ENCODE data around the gene SH3BP4. TPM values are rescaled to one million over a fixed set of nuclear protein-coding genes. Genes with fewer than 3 reads are reported as not detected.

Gene SH3BP4
- total and polyA plus RNA-seq, 2 experiments from 2014 or later, result 59.3 to 100 TPM

DNA sequence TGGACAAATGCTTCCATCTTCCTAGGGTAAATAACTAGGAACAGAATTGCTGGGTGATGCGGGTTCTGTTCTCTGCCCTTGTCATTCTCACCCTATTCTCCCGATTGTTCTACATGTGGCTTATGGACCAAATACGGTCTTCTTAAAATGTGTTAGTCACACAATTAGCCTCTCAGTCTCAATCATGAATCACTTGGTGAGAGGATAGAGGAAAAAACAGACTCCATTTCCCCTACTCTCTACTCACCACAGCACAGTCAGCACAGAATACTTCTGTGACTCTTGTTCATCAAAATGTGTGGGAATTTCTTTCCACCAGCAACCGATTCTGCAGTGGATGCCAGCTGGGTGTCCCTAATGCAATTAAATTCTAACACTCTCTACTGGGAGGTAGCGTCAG is 125.2 kb downstream of the SH3BP4 start:
- WGBS, 2 experiments (ENCODE audit: low coverage in 1 of 2, low lambda C conversion rate in 2 of 2, missing lambda C conversion rate in 2 of 2), result 39 to 40% methylated on average over 5 of the region's 5 CpGs
- Histone ChIP-seq H3F3A (ENCODE audit: insufficient read depth) (peaks cover 29% of the 10 kb centered on the region), H3K9ac (no peak overlapping the region), H3K9me3 (ENCODE audit: low read depth) (no peaks in the 10 kb centered on the region), H3K9me2 (ENCODE audit: insufficient read depth) (no peaks in the 10 kb centered on the region), H3K36me3 (ENCODE audit: low read depth) (no peaks in the 10 kb centered on the region), H2AFZ (peak overlapping the region; percentile 19; the same call in 1 of the 2 replicates), H3K4me2 (ENCODE audit: unreplicated experiment) (no peak overlapping the region), H3K4me3 (no peak overlapping the region), H4K20me1 (ENCODE audit: insufficient read depth) (no peaks in the 10 kb centered on the region), H3K27me3 (replicated peaks; ENCODE audit: insufficient read depth) (no peaks in the 10 kb centered on the region), H3K79me2 (ENCODE audit: insufficient read depth) (no peaks in the 10 kb centered on the region), H3K27ac (peak overlapping the region; percentile 24; the same call in 1 of the 2 replicates), H3K4me1 (ENCODE audit: insufficient read depth) (peaks cover 24% of the 10 kb centered on the region)
- no peak for TF ChIP-seq EZH2 (IDR thresholded peaks at IDR 0.05; ENCODE audit: insufficient read depth, poor library complexity, severe bottlenecking)
- TF ChIP-seq EZH2phosphoT487 (IDR thresholded peaks at IDR 0.05; ENCODE audit: insufficient read depth, low read depth), result no peak
- in situ Hi-C loops (cut with MboI), result no loop called here
- DNase-seq, result peak; percentile 83

DNA sequence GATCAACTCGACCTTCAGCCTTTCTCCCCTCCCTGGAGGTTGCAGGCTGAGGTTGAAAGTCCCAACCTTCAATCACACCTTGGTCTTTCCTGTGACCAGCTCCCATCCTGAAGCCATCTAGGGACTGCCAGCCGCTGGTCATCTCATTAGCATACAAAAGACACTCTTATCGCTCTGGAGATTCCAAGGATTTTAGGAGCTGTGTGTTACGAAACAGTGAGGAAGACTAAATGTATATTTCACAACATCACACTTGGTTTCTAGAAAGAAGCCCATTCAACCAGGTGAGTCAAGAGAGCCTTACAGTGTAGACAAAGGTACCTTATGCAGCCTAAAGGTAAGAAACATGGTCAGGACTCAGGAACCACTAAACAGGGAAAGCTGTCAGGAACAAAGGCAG is 126.4 kb downstream of the SH3BP4 start:
- in situ Hi-C loops (cut with MboI), result no loop called here
- Histone ChIP-seq H3K79me2 (ENCODE audit: insufficient read depth) (no peaks in the 10 kb centered on the region), H4K20me1 (ENCODE audit: insufficient read depth) (no peaks in the 10 kb centered on the region), H3K27me3 (replicated peaks; ENCODE audit: insufficient read depth) (no peaks in the 10 kb centered on the region), H3K4me3 (no peak overlapping the region), H3K36me3 (ENCODE audit: low read depth) (no peaks in the 10 kb centered on the region), H3K4me1 (ENCODE audit: insufficient read depth) (peaks cover 24% of the 10 kb centered on the region), H3K9me3 (ENCODE audit: low read depth) (no peaks in the 10 kb centered on the region), H3K4me2 (ENCODE audit: unreplicated experiment) (no peak overlapping the region), H3K27ac (no peak overlapping the region), H3K9ac (no peak overlapping the region), H3K9me2 (ENCODE audit: insufficient read depth) (no peaks in the 10 kb centered on the region), H2AFZ (no peak overlapping the region), H3F3A (ENCODE audit: insufficient read depth) (peaks cover 29% of the 10 kb centered on the region)
- WGBS, 2 experiments (ENCODE audit: low coverage in 1 of 2, low lambda C conversion rate in 2 of 2, missing lambda C conversion rate in 2 of 2), result 58 to 68% methylated on average over 4 of the region's 4 CpGs
- no peak for TF ChIP-seq EZH2phosphoT487 (IDR thresholded peaks at IDR 0.05; ENCODE audit: insufficient read depth, low read depth)
- TF ChIP-seq EZH2 (IDR thresholded peaks at IDR 0.05; ENCODE audit: insufficient read depth, poor library complexity, severe bottlenecking), result no peak
- DNase-seq, result no peak

DNA sequence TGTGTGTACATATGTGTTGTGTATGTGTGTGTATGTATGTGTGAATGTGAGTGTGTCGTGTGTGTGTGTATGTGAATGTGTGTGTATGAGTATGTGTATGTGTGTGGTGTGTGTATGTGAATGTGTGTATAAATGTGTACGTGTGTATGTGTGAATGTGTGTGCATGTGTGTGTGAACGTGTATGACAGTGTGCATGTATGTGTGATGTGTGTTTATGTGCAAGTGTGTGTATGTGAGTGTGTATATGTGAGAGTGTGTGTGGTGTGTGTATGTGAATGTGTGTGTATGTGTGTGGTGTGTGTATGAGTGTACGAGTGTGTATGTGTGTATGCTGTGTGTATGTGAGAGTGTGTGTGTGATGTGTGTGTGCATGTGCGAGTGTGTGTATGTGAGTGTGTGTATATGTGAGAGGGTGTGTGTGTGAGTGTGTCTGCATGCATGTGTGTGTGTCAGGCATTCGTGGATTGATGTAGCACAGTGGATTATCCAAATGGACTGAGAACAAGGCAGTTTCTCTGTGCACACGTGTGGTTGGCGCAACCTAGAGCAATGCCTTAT is 127.2 kb downstream of the SH3BP4 start:
- TF ChIP-seq EZH2 (IDR thresholded peaks at IDR 0.05; ENCODE audit: insufficient read depth, poor library complexity, severe bottlenecking), result no peak
- TF ChIP-seq EZH2phosphoT487 (IDR thresholded peaks at IDR 0.05; ENCODE audit: insufficient read depth, low read depth), result no peak
- H3K4me3 ChIP-seq, result no peak overlapping the region
- peaks cover 24% of the 10 kb centered on the region for H3K4me1 ChIP-seq (ENCODE audit: insufficient read depth)
- H3K27me3 ChIP-seq (replicated peaks; ENCODE audit: insufficient read depth), result no peaks in the 10 kb centered on the region
- H3K79me2 ChIP-seq (ENCODE audit: insufficient read depth), result no peaks in the 10 kb centered on the region
- in situ Hi-C loops (cut with MboI), result no loop called here
- WGBS, 2 experiments (ENCODE audit: low coverage in 1 of 2, low lambda C conversion rate in 2 of 2, missing lambda C conversion rate in 2 of 2), result 83 to 94% methylated on average over 8 of the region's 8 CpGs
- H3K36me3 ChIP-seq (ENCODE audit: low read depth), result no peaks in the 10 kb centered on the region
- H3K27ac ChIP-seq, result no peak overlapping the region
- DNase-seq, result no peak
- H3K9ac ChIP-seq, result no peak overlapping the region
- H3K9me3 ChIP-seq (ENCODE audit: low read depth), result no peaks in the 10 kb centered on the region
- H4K20me1 ChIP-seq (ENCODE audit: insufficient read depth), result no peaks in the 10 kb centered on the region
- H3F3A ChIP-seq (ENCODE audit: insufficient read depth), result peaks cover 29% of the 10 kb centered on the region
- no peaks in the 10 kb centered on the region for H3K9me2 ChIP-seq (ENCODE audit: insufficient read depth)
- H3K4me2 ChIP-seq (ENCODE audit: unreplicated experiment), result no peak overlapping the region
- no peak overlapping the region for H2AFZ ChIP-seq

DNA sequence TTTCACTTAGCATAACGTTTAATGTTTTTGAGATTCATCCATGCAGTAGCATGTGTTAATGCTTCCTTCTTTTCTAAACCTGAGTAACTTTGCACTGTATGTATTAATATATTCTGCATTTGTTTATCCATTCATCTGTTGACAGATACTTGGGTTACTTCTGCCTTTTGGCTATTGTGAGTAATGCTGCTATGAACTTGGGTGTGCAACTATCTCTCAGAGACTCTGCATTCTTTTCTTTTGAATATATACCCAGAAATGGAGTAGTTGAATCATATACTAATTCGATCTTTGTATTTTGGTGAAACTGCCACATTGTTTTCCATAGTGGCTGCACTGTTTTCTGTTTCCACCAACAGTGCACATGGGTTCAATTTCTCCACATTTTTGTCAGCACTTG is 128.3 kb downstream of the SH3BP4 start:
- Histone ChIP-seq H3K9me3 (ENCODE audit: low read depth) (no peaks in the 10 kb centered on the region), H3K79me2 (ENCODE audit: insufficient read depth) (no peaks in the 10 kb centered on the region), H4K20me1 (ENCODE audit: insufficient read depth) (no peaks in the 10 kb centered on the region), H3K4me2 (ENCODE audit: unreplicated experiment) (peak overlapping the region; percentile 9), H3K27me3 (replicated peaks; ENCODE audit: insufficient read depth) (no peaks in the 10 kb centered on the region), H3F3A (ENCODE audit: insufficient read depth) (peaks cover 29% of the 10 kb centered on the region), H2AFZ (no peak overlapping the region), H3K36me3 (ENCODE audit: low read depth) (no peaks in the 10 kb centered on the region), H3K4me3 (no peak overlapping the region), H3K9me2 (ENCODE audit: insufficient read depth) (no peaks in the 10 kb centered on the region), H3K4me1 (ENCODE audit: insufficient read depth) (peaks cover 24% of the 10 kb centered on the region), H3K27ac (peak overlapping the region; percentile 53), H3K9ac (no peak overlapping the region)
- TF ChIP-seq EZH2 (IDR thresholded peaks at IDR 0.05; ENCODE audit: insufficient read depth, poor library complexity, severe bottlenecking), result no peak
- no peak for TF ChIP-seq EZH2phosphoT487 (IDR thresholded peaks at IDR 0.05; ENCODE audit: insufficient read depth, low read depth)
- 4 to 11% methylated on average over 2 of the region's 2 CpGs for WGBS, 2 experiments (ENCODE audit: low coverage in 1 of 2, low lambda C conversion rate in 2 of 2, missing lambda C conversion rate in 2 of 2)
- peak; percentile 83 for DNase-seq
- in situ Hi-C loops (cut with MboI), result no loop called here

Data from GM23248 (cell line).